Natural killer cell (primary cell): ENCODE data around the gene SPRED2. TPM values are rescaled to one million over a fixed set of nuclear protein-coding genes. Genes with fewer than 3 reads are reported as not detected.
"Not testable (repeated sequence)": the region's sequence is repeated elsewhere in the genome, so short reads cannot be mapped to it uniquely, and the experiment has no call there.

Experiments
- ATAC-seq, 3 donors: fragments of 150-1000 bp in 2 of 3; fragments of 200-7000 bp in 1 of 3; cut with Tn5 transposase; 1 replicate in 1 of 3; 2 replicates in 2 of 3; pipeline ENCODE4 v1.10.0; 2021; ENCODE audit warnings: mild to moderate bottlenecking in 2 of 3, moderate library complexity in 2 of 3
- DNase-seq, 2 donors: peaks; one replicate each; pipeline versions ENCODE4 v3.0.0 to v3.0.0-alpha.2; 2013 to 2021; ENCODE audit warnings: mixed read lengths in 1 of 2
- H3K27ac ChIP-seq: one replicate; pipeline ENCODE4 v1.5.1; 2013; ENCODE audit warnings: mild to moderate bottlenecking, low read length
- H3K27me3 ChIP-seq: one replicate; pipeline ENCODE4 v1.6.1; 2013; ENCODE audit warnings: low read length; ENCODE audit not compliant: control insufficient read depth, insufficient read depth
- H3K36me3 ChIP-seq: one replicate; pipeline ENCODE4 v1.6.1; 2013; ENCODE audit warnings: low read length; ENCODE audit not compliant: control insufficient read depth, insufficient read depth
- H3K4me1 ChIP-seq: one replicate; pipeline ENCODE4 v1.6.1; 2013; ENCODE audit warnings: low read length; ENCODE audit not compliant: control insufficient read depth, insufficient read depth
- H3K4me3 ChIP-seq: one replicate; pipeline ENCODE4 v1.5.1; 2013; ENCODE audit warnings: low read length
- H3K9me3 ChIP-seq: one replicate; pipeline ENCODE4 v1.6.1; 2013; ENCODE audit warnings: low read length; ENCODE audit not compliant: control insufficient read depth, insufficient read depth
- H3K27ac Mint-ChIP-seq, 2 donors: one replicate each; pipeline ENCODE4 v1.8.0; 2022; ENCODE audit warnings: mild to moderate bottlenecking in 2 of 2, mixed read lengths in 2 of 2, moderate library complexity in 1 of 2
- H3K27me3 Mint-ChIP-seq, 2 donors: one replicate each; pipeline ENCODE4 v1.8.0; 2022; ENCODE audit warnings: low read depth in 2 of 2, mixed read lengths in 2 of 2
- H3K36me3 Mint-ChIP-seq: one replicate; pipeline ENCODE4 v1.8.0; 2022; ENCODE audit warnings: mixed read lengths
- H3K4me1 Mint-ChIP-seq, 2 donors: one replicate each; pipeline ENCODE4 v1.8.0; 2022; ENCODE audit warnings: mixed read lengths in 2 of 2
- H3K4me3 Mint-ChIP-seq: one replicate; pipeline ENCODE4 v1.8.0; 2022; ENCODE audit warnings: mild to moderate bottlenecking, moderate library complexity, mixed read lengths
- H3K9me3 Mint-ChIP-seq, 2 donors: one replicate each; pipeline ENCODE4 v1.8.0; 2022; ENCODE audit warnings: mixed read lengths in 2 of 2
- WGBS: methylation state at CpG from one replicate; pipeline ENCODE4 v1.1.7; 2013; ENCODE audit warnings: missing lambda C conversion rate; ENCODE audit not compliant: insufficient coverage; 5-methylcytosine and 5-hydroxymethylcytosine counted together
- intact Hi-C: fragments of 100-400 bp; cut with micrococcal nuclease; formaldehyde crosslinking; loops from one replicate; pipeline ENCODE4 v1.14.2; 2022
- total RNA-seq, 4 donors: library from RNA; stranded (reverse); fragments of 120-200 nt in 1 of 4; gene quantifications; one replicate each; pipeline versions ENCODE4 v1.2.3 to v1.2.4, GENCODE V29; 2013 to 2022
- TF ChIP-seq, protein P1 (sequence below): fragments of 200-600 bp; IDR thresholded peaks from one replicate; pipeline ENCODE4 v1.8.0; 2022; ENCODE audit warnings: antibody characterized with exemption

The SPRED2 gene
- total RNA-seq, 3 donors from 2014 or later (not counting 1 experiment from before 2014, with no cell fraction given) = 3.8 to 8.6 (median 8.3) TPM

DNA sequence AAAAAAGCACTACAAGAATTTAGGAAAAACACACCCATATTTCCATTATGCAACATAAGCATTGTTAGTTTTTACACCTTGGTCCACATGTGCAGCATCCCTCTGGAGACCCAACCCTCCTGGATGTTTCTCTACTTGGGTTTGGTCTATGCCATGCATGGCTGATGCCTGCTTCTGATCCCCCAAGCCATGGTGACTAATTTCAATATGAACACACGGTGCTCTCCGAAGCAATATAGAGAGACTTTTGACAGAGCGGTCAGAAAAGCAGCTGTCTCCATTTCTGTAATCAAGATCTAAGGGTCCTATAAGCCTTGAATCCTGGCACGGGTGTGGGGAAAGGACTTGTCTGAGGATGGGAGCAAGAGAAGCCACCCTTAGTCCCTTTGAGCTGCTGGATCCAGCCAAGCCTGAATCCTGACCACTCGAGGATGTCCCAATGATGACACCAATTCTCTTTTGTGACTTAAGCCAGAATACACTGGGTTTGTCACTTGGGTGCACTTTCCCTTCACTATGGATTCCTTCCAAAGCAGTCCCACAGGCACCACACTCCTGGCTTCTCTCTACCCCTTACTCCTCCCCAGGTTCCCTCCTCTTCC lies 113.2 kb downstream of the SPRED2 start:
- Mint-ChIP-seq H3K27me3 (no peaks in the 10 kb centered on the region), H3K27ac (peak overlapping the region in 1 of 2 donors; percentile 21), H3K4me1 (peaks cover 0 to 5% of the 10 kb centered on the region in 2 donors), H3K36me3 (no peaks in the 10 kb centered on the region), H3K4me3 (no peak overlapping the region), H3K9me3 (no peaks in the 10 kb centered on the region)
- Histone ChIP-seq H3K36me3 (no peaks in the 10 kb centered on the region), H3K27ac (no peak overlapping the region), H3K9me3 (no peaks in the 10 kb centered on the region), H3K27me3 (no peaks in the 10 kb centered on the region), H3K4me1 (peaks cover 4% of the 10 kb centered on the region), H3K4me3 (no peak overlapping the region)
- TF ChIP-seq, protein P1, sequence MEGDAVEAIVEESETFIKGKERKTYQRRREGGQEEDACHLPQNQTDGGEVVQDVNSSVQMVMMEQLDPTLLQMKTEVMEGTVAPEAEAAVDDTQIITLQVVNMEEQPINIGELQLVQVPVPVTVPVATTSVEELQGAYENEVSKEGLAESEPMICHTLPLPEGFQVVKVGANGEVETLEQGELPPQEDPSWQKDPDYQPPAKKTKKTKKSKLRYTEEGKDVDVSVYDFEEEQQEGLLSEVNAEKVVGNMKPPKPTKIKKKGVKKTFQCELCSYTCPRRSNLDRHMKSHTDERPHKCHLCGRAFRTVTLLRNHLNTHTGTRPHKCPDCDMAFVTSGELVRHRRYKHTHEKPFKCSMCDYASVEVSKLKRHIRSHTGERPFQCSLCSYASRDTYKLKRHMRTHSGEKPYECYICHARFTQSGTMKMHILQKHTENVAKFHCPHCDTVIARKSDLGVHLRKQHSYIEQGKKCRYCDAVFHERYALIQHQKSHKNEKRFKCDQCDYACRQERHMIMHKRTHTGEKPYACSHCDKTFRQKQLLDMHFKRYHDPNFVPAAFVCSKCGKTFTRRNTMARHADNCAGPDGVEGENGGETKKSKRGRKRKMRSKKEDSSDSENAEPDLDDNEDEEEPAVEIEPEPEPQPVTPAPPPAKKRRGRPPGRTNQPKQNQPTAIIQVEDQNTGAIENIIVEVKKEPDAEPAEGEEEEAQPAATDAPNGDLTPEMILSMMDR = no peak
- DNase-seq (no peak), ATAC-seq (no peak)
- intact Hi-C loops = no loop called here
- 84% methylated on average over 5 of the region's 5 CpGs for WGBS

DNA sequence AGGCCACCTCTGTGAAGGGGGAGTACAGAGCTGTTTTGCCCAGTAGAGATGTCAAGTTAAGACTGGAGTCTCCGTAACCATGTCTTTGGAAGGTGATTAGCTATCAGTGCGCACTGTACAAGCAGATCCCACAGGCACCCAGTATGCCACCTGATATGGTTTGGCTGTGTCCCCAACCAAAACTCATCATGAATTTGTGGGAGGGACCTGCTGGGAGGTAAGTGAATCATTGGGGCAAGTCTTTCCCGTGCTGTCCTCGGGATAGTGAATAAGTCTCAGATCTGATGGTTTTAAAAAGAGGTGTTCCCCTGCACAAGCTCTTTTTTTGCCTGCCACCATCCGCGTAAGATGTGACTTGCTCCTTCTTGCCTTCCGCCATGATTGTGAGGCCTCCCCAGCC lies 114.6 kb downstream of the SPRED2 start:
- Histone ChIP-seq H3K4me1 (peaks cover 4% of the 10 kb centered on the region), H3K9me3 (no peaks in the 10 kb centered on the region), H3K4me3 (no peak overlapping the region), H3K27ac (no peak overlapping the region), H3K36me3 (no peaks in the 10 kb centered on the region), H3K27me3 (no peaks in the 10 kb centered on the region)
- WGBS = 84% methylated on average over 7 of the region's 7 CpGs
- Mint-ChIP-seq H3K4me1 (peaks cover 0 to 5% of the 10 kb centered on the region in 2 donors), H3K9me3 (no peaks in the 10 kb centered on the region), H3K36me3 (peaks cover 4% of the 10 kb centered on the region), H3K27me3 (no peaks in the 10 kb centered on the region), H3K27ac (no peak overlapping the region), H3K4me3 (no peak overlapping the region)
- intact Hi-C loops = no loop called here
- TF ChIP-seq, protein P1 = no peak
- no peak for DNase-seq
- no peak for ATAC-seq

DNA sequence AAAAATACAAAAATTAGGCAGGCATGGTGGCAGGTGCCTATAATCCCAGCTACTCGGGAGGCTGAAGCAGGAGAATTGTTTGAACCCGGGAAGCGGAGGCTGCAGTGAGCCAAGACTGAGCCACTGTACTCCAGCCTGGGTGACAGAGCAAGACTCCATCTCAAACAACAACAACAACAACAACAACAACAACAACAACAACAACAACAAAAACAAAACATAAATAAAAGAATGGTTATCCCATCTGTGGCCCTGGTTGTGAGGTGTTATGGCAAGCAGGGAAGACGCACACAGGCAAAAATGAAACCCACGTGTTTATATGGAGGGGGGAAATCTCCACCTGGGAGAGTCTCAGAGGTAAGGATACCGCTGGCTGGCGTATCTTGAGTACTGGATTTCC lies 115.0 kb downstream of the SPRED2 start:
- H3K4me3 Mint-ChIP-seq, H3K27ac Mint-ChIP-seq, H3K4me1 ChIP-seq, H3K36me3 ChIP-seq, H3K27me3 Mint-ChIP-seq, ATAC-seq, H3K9me3 Mint-ChIP-seq, H3K27me3 ChIP-seq, H3K9me3 ChIP-seq, DNase-seq, H3K4me1 Mint-ChIP-seq, intact Hi-C loops, H3K36me3 Mint-ChIP-seq, H3K27ac ChIP-seq, H3K4me3 ChIP-seq: not testable (repeated sequence)
- 97% methylated on average over 6 of the region's 7 CpGs for WGBS

DNA sequence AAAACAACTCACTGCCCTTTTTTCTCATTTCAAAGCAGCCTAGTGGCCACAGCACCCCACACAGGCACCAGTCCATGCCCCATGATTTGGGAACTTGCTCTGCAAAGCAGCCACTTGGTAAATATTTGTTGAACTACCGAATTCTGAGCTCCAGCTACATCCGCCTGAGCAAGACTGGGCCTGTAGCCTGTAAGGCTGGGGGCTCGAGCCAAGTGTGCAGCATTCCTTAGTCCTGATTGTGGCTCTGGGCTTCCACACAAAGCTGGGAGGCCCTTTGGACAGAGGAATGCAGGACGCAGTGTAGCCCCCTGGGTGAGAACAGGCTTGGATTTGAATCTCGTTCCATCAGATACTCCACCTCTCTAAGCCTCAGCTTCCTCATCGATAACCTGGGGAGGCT lies 116.3 kb downstream of the SPRED2 start:
- ATAC-seq = no peak
- peaks cover 7% of the 10 kb centered on the region for H3K36me3 Mint-ChIP-seq
- no peaks in the 10 kb centered on the region for H3K9me3 Mint-ChIP-seq
- Histone ChIP-seq H3K27me3 (no peaks in the 10 kb centered on the region), H3K36me3 (no peaks in the 10 kb centered on the region), H3K9me3 (no peaks in the 10 kb centered on the region), H3K4me1 (peaks cover 4% of the 10 kb centered on the region), H3K27ac (no peak overlapping the region), H3K4me3 (no peak overlapping the region)
- DNase-seq = no peak
- intact Hi-C loops = no loop called here
- peaks cover 0 to 5% of the 10 kb centered on the region in 2 donors for H3K4me1 Mint-ChIP-seq
- H3K4me3 Mint-ChIP-seq = no peak overlapping the region
- H3K27me3 Mint-ChIP-seq = no peaks in the 10 kb centered on the region
- no peak overlapping the region for H3K27ac Mint-ChIP-seq
- TF ChIP-seq, protein P1 = no peak
- 93% methylated on average over 5 of the region's 6 CpGs for WGBS
